BJ (cell line): ENCODE results near the gene ATRN. TPM values are rescaled to one million over a fixed set of nuclear protein-coding genes. Genes with fewer than 3 reads are reported as not detected.
A peak's percentile ranks its signal among the peaks of the same experiment; 100 is the strongest.

Experiments
- CTCF ChIA-PET: fragments of 350-600 bp; formaldehyde crosslinking; extraction: SDS; loops from one replicate; lab custom pipeline; 2021; ENCODE audit warnings: antibody characterized with exemption, inconsistent platforms; lab: Yijun Ruan, JAX
- POLR2A ChIA-PET: fragments of 300-600 bp; sonication (Branson Sonifier 250); formaldehyde crosslinking; extraction: SDS; loops from one replicate; lab custom pipeline; 2021; ENCODE audit warnings: antibody characterized with exemption; lab: Charles Lee
- DNase-seq: peaks from one replicate; pipeline ENCODE4 v3.0.0-alpha.2; 2011; ENCODE audit warnings: low read depth
- H3K27me3 ChIP-seq: 2 replicates; pipeline ENCODE4 v1.6.0; 2011; ENCODE audit warnings: low read length; ENCODE audit not compliant: control insufficient read depth, insufficient read depth
- H3K36me3 ChIP-seq: 2 replicates; pipeline ENCODE4 v1.5.1; 2011; ENCODE audit warnings: low read length; ENCODE audit not compliant: control insufficient read depth, insufficient read depth
- H3K4me3 ChIP-seq: 2 replicates; pipeline ENCODE4 v1.5.1; 2011; ENCODE audit warnings: low read depth, mild to moderate bottlenecking, control low read depth, low read length
- CTCF ChIP-seq: IDR thresholded peaks from 2 replicates; pipeline ENCODE4 v1.5.1; 2011; ENCODE audit warnings: low read depth, mild to moderate bottlenecking, control low read depth, inconsistent platforms, low read length, moderate library complexity; ENCODE audit not compliant: insufficient read depth
- polyA plus RNA-seq: library from polyadenylated mRNA; depleted of rRNA; stranded (reverse); fragments of >200 nt; gene quantifications from 2 replicates; pipeline ENCODE4 v1.2.3, GENCODE V29; 2011

Gene ATRN
- polyA plus RNA-seq, 1 experiment: 55.7 TPM

- CTCF ChIA-PET: no interaction called here
- no peak for TF ChIP-seq CTCF
- H3K36me3 ChIP-seq: no peaks in the 10 kb centered on the region
- peaks cover 10% of the 10 kb centered on the region for H3K27me3 ChIP-seq
- POLR2A ChIA-PET: no interaction called here
- no peak overlapping the region for H3K4me3 ChIP-seq
- DNase-seq: no peak
Observed at GRCh38 chr20:3464166-3464565, 6.7 kb upstream of the ATRN start.

GRCh38 chr20:3465301-3465700, 5.5 kb upstream of the ATRN start:
- POLR2A ChIA-PET: no interaction called here
- CTCF ChIA-PET: interaction anchor here (0.7 kb wide), 1 partner anchor 29 kb away, joined by 3 read pairs; no protein-coding TSS in a partner anchor
- DNase-seq: no peak
- Histone ChIP-seq H3K27me3 (peaks cover 8% of the 10 kb centered on the region), H3K36me3 (no peaks in the 10 kb centered on the region), H3K4me3 (no peak overlapping the region)
- no peak for TF ChIP-seq CTCF

- POLR2A ChIA-PET: interaction anchor here (0.6 kb wide), 2 partner anchors 225 to 397 kb away, joined by 5 read pairs; no protein-coding TSS in a partner anchor
- no peak for DNase-seq
- Histone ChIP-seq H3K27me3 (peaks cover 8% of the 10 kb centered on the region), H3K36me3 (no peaks in the 10 kb centered on the region), H3K4me3 (peak overlapping the region; percentile 81)
- TF ChIP-seq CTCF: no peak
- CTCF ChIA-PET: no interaction called here
Observed at GRCh38 chr20:3470208-3470626, 601 bp upstream of the ATRN start.

- Histone ChIP-seq H3K4me3 (peak overlapping the region; percentile 81), H3K27me3 (peaks cover 3% of the 10 kb centered on the region), H3K36me3 (no peaks in the 10 kb centered on the region)
- ChIA-PET CTCF (no interaction called here), POLR2A (no interaction called here)
- no peak for DNase-seq
- TF ChIP-seq CTCF: no peak
Observed at GRCh38 chr20:3471397-3472021, 691 bp downstream of the ATRN start.

GRCh38 chr20:3472105-3472504, 1.3 kb downstream of the ATRN start:
- POLR2A ChIA-PET: no interaction called here
- CTCF ChIA-PET: no interaction called here
- Histone ChIP-seq H3K4me3 (peak overlapping the region; percentile 81), H3K36me3 (no peaks in the 10 kb centered on the region), H3K27me3 (peaks cover under 1% of the 10 kb centered on the region; the same call in 1 of the 2 replicates)
- no peak for DNase-seq
- TF ChIP-seq CTCF: no peak
